Measurements from ENCODE around the gene HSD11B1L.

HSD11B1L gene

GRCh38 chr19:5680437-5681368, at the start of gene HSD11B1L, which contains the start of gene MICOS13:
Gene HSD11B1L, plus strand, starts transcription at chr19:5681027. Its CDS starts 3,806 bp downstream, at chr19:5684833.
Gene MICOS13, minus strand, starts transcription at chr19:5680516. Its CDS starts 30 bp downstream, at chr19:5680486.
- DNase-seq (ENCODE audit: low read depth in 2 of 2, low spot score in 1 of 2), result peak; percentile 93 to 97

DNA sequence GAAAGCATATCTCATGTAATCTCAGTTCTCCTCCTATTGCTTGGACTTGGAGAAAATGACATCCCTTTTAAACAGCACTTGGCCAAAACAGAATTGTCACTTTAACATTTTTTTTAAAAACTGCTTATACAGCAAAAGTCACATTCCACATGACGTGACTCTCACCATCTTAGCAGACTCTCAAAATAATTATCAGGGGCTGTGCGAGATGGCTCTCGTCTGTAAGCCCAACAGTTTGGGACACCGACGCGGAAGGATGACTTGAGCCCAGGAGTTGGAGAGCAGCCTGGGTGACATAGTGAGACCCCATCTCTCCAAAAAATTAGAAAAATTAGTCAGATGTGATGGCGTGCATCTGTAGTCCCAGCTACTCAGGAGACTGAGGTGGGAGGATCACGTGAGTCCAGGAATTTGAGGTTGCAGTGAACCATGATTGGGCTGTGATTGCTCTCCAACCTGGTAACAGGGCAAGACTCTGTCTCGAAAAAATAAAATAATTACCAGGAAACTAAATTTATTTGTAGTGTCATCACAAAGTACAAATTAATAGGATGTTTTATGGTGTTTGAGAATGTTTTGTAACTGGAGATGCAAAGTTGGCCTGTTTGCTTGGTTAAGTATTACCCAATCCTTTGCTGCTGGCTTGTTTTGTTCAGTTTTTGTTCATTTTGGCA, 49.1 kb upstream of the HSD11B1L start:
- DNase-seq (ENCODE audit: low read depth in 2 of 2, low spot score in 1 of 2), result no peak

GRCh38 chr19:5632241-5632612, 48.6 kb upstream of the HSD11B1L start:
- no peak for DNase-seq (ENCODE audit: low read depth in 2 of 2, low spot score in 1 of 2)

DNA sequence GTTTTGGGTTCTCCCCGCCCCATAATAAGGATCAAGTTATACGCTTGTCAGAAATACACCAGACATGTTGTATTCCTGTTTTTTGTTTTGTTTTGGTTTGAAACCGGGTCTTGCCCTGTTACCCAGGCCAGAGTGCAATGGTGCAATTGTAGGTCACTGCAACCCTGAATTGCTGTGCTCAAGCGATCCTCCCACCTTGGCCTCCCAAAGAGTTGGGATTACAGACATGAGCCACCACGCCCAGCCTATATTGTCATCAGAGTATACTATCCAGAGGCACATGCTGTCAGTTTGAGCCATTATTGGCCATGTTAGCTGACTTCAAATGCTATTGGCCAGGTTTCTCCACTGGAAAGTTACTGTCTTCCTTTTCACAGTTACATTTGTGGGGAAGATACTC, 48.2 kb upstream of the HSD11B1L start:
- no peak for DNase-seq (ENCODE audit: low read depth in 2 of 2, low spot score in 1 of 2)

- no peak for DNase-seq (ENCODE audit: low read depth in 2 of 2, low spot score in 1 of 2)
Observed at GRCh38 chr19:5635427-5635826, 45.4 kb upstream of the HSD11B1L start.

- DNase-seq (ENCODE audit: low read depth in 2 of 2, low spot score in 1 of 2), result no peak
Observed at GRCh38 chr19:5637971-5638370, 42.9 kb upstream of the HSD11B1L start.

DNA sequence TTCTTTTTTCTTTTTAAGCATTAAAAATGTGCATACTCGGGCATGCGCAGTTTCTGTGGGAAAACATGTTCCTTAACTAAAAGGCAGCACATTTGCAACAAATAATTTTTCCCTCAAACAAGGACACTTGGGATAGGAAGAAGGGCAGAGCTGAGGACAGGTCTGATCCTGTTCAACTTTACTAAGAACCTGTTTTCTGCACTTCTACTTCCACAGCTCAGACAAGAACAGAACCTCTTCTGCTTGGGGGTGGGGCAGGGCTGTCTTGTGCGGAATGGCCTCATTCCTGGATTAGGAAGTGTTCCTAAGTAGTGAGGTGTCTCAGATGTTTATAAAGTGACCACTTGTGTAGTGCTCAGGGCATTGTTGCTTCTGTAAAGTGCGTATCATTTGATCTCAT, 39.7 kb upstream of the HSD11B1L start:
- DNase-seq (ENCODE audit: low read depth in 2 of 2, low spot score in 1 of 2), result no peak

- DNase-seq (ENCODE audit: low read depth in 2 of 2, low spot score in 1 of 2), result no peak
Observed at GRCh38 chr19:5642204-5642603, 38.6 kb upstream of the HSD11B1L start.

GRCh38 chr19:5643060-5643459, 37.8 kb upstream of the HSD11B1L start:
- DNase-seq (ENCODE audit: low read depth in 2 of 2, low spot score in 1 of 2), result no peak

DNA sequence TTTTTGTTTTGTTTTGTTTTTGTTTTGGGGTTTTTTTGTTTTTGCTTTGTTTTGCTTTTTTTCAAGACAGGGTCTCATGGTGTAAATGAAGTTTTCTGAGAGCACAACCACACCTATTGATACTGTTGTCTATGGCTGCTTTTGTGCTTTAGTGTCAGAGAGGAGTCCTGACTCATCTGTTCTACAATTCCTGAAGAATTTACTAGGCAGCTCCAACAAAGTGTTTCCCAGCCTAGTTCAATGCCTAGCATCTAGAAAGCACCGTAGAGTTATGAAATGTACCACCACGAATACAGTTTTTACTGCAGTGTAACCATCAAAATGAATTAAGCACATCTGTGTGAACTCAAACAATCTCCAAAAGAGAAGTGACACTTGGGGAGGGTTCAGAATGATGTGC, 36.8 kb upstream of the HSD11B1L start:
- no peak for DNase-seq (ENCODE audit: low read depth in 2 of 2, low spot score in 1 of 2)

DNA sequence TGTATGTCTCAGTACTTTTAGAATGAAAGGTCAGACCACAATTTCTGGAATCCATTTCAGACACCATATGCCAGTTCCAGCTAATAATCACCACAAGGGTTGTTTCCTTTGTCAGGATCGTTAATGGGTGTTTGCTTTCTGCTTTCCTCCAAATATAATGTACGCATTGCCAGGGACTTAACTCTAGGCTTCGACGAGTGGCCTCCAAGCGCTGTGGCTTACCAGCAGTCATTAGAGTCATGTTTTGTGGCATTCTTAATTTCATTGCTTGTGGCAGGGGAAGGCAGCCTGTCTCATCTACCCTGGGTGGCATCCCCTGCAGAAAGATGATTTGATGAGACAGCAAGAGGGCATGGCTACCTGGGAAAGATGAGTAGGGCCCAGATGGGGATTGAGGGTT, 35.4 kb upstream of the HSD11B1L start:
- DNase-seq (ENCODE audit: low read depth in 2 of 2, low spot score in 1 of 2), result no peak

GRCh38 chr19:5646703-5647102, 34.1 kb upstream of the HSD11B1L start:
- no peak for DNase-seq (ENCODE audit: low read depth in 2 of 2, low spot score in 1 of 2)

GRCh38 chr19:5648464-5648863, 32.4 kb upstream of the HSD11B1L start:
- no peak for DNase-seq (ENCODE audit: low read depth in 2 of 2, low spot score in 1 of 2)

GRCh38 chr19:5651361-5651760, 29.5 kb upstream of the HSD11B1L start:
- DNase-seq (ENCODE audit: low read depth in 2 of 2, low spot score in 1 of 2), result no peak

- no peak for DNase-seq (ENCODE audit: low read depth in 2 of 2, low spot score in 1 of 2)
Observed at GRCh38 chr19:5652261-5652660, 28.6 kb upstream of the HSD11B1L start.

GRCh38 chr19:5654931-5655330, 25.9 kb upstream of the HSD11B1L start:
- no peak for DNase-seq (ENCODE audit: low read depth in 2 of 2, low spot score in 1 of 2)

DNA sequence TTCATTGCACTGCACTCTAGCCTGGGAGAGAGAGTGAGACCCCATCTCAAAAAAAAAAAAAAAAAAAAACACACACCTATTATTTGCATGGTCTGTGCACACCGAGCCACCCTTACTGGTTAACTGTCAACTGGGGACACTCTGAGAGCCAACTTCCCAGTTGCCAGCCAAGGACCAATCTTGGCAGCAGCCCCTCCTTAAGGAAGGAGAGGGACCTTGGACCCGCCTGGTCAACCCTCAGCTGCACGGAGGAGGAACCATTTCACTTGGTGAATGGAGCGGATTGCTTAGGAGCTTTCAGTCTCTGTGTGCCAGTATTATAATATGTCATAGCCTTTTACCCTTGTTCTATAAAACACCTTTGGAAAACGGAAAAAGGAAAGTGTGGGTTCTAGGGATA, 25.4 kb upstream of the HSD11B1L start:
- no peak for DNase-seq (ENCODE audit: low read depth in 2 of 2, low spot score in 1 of 2)

DNA sequence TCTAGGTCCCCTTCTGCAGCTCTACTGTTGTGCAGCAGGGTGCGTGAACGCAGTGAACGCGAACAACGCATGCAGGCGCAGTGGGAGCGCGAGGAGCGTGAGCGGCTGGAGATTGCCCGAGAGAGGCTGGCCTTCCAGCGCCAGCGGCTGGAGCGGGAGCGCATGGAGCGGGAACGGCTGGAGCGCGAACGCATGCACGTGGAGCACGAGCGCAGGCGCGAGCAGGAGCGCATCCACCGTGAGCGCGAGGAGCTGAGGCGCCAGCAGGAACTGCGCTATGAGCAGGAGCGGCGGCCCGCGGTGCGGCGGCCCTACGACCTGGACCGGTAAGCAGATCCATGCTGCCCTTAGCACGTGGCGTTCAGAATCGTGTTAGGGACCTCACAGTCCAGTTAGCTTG, 19.3 kb upstream of the HSD11B1L start:
- no peak for DNase-seq (ENCODE audit: low read depth in 2 of 2, low spot score in 1 of 2)

- DNase-seq (ENCODE audit: low read depth in 2 of 2, low spot score in 1 of 2), result no peak
Observed at GRCh38 chr19:5663904-5664303, 16.9 kb upstream of the HSD11B1L start.

- DNase-seq (ENCODE audit: low read depth in 2 of 2, low spot score in 1 of 2), result no peak
Observed at GRCh38 chr19:5664515-5664914, 16.3 kb upstream of the HSD11B1L start.

- DNase-seq (ENCODE audit: low read depth in 2 of 2, low spot score in 1 of 2), result no peak
Observed at GRCh38 chr19:5665781-5666513, 14.9 kb upstream of the HSD11B1L start.
